DMS79 (cell line): ENCODE data around the gene PTPRU.

ENCODE experiments used
- DNase-seq: peaks from one replicate; lab custom pipeline; 2025; lab: John Stamatoyannopoulos, UW

The PTPRU gene

GRCh38 chr1:29365906-29366670 is 129.8 kb downstream of the PTPRU start:
- no peak for DNase-seq

DNA sequence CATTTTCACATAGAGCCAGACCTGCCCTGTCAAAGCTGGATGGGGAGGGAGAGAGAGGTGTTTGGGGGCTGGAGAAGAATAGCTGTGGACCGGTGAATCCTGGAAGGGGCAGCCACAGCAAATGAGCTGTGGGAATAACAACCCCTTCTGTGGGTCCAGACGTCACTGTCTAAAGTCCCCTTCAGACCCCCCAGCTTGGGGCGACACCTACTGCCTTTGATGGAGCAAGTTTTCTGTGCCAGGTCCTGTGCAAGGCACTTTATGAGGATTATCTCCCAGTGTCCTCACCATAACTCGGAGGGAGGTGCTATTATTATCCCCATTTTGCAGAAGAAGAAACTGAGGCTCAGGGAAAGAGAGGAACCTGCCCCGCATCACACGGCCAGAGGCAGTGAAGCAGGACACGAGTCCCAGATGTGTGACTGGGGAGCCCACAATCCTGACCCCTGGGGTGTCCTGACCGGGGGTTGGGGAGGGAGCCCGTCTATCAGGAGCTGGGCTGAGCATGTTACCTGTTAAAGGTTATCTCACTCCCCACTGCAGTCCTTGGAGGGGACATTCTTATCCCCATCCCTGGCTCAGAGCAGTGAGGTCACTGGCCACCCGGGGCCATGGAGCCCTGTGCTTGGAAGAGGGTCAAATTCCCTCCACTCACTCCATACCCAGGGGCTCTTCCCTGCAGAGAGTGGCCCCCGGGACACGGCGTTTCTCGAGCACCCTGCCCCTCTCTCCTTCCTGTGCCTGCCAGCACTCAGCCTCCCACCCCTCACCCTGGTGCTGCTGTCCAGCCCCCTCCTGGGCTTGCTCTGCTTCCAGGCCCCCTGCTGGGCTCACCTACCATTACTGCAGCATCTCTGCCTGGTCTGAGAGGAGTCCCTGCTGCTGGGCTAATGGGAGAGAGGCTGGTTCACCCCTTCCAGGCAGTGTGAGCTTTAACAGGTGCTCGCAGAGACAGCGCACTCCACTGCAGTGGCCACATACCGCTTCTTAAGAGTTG is 132.9 kb downstream of the PTPRU start:
- no peak for DNase-seq

DNA sequence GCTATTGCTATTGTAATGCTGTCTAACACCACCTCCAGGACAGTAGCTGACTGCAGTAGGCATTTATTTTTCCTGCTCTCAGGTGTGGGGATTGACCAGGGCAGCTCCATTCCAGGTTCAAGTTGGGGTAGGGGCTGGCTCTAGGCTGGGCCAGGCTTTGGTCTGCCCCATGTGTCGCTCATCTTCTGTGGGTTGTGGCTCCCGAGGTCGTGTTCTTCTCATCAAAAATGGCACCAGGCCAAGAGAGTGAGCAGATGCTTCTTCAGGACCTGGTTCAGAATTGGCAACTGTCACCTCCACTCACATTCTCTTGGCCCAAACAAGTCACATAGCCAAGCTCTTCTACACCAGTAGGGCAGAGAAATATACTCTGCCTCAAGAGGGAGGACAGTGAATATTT is 133.7 kb downstream of the PTPRU start:
- DNase-seq: no peak

GRCh38 chr1:29371332-29371731 is 135.0 kb downstream of the PTPRU start:
- DNase-seq: no peak

DNA sequence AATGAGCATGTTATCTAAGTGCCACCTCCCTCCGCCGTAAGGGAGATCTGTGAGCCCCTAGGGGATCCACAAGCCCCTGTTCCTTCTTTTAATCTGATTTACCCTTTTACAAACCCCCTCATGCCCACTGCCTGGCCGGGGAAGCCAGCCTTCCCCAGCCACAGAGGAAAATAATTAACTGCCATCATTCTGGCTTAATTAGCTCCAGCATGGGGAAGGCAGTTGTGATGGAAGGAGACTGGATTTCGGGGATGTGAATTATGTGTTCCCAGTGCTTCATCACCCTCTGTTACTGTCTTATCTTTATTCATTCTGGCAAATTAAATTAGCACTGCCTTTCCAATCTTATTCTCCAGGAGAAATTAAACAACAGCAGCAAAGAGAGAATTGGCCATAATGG is 135.8 kb downstream of the PTPRU start:
- no peak for DNase-seq
